K562 (cell line): ENCODE measurements around the gene IRX5. TPM values are rescaled to one million over a fixed set of nuclear protein-coding genes. Genes with fewer than 3 reads are reported as not detected.

ENCODE experiments used
- CXXC5 ChIP-seq: fragments of 250-450 bp; sonication (Bioruptor Pico); IDR thresholded peaks from 2 replicates; pipeline ENCODE4 v1.8.0; 2022; ENCODE audit warnings: inconsistent platforms, mild to moderate bottlenecking, moderate library complexity
- EHMT2 ChIP-seq: fragments of 450-650 bp; IDR thresholded peaks from 2 replicates; pipeline ENCODE4 v1.6.1; 2018; ENCODE audit warnings: antibody characterized with exemption
- FOXP4 ChIP-seq: sonication (generic); formaldehyde crosslinking; IDR thresholded peaks from 2 replicates; pipeline ENCODE4 v1.8.0; 2022; ENCODE audit warnings: mild to moderate bottlenecking, missing genetic modification reagents, borderline replicate concordance
- GABPB2 ChIP-seq: fragments of 250-450 bp; sonication (Bioruptor Pico); conservative IDR thresholded peaks from 2 replicates; pipeline ENCODE4 v1.5.1; 2021; ENCODE audit warnings: mild to moderate bottlenecking
- HNRNPK ChIP-seq: fragments of 200-400 bp; formaldehyde crosslinking; IDR thresholded peaks from one replicate; pipeline ENCODE4 v1.6.1; 2018; ENCODE audit warnings: mild to moderate bottlenecking, low read depth, low read length; ENCODE audit not compliant: poor library complexity, severe bottlenecking
- HOMEZ ChIP-seq: fragments of 250-450 bp; sonication (Bioruptor Pico); IDR thresholded peaks from 2 replicates; pipeline ENCODE4 v1.4.0; 2020; ENCODE audit warnings: mild to moderate bottlenecking, moderate library complexity
- IFI16 ChIP-seq: fragments of 250-450 bp; sonication (Bioruptor Pico); IDR thresholded peaks from 2 replicates; pipeline ENCODE4 v2.1.2; 2022; ENCODE audit warnings: mild to moderate bottlenecking, inconsistent platforms
- MAZ ChIP-seq, 2 experiments: fragments of 450-650 bp in 1 of 2; sonication (generic) in 1 of 2; formaldehyde crosslinking; IDR thresholded peaks in 1 of 2; conservative IDR thresholded peaks in 1 of 2; 2 replicates each; pipeline versions ENCODE4 v1.4.0 to v1.5.0; 2020; ENCODE audit warnings: mild to moderate bottlenecking in 1 of 2, missing genetic modification reagents in 1 of 2
- MBD2 ChIP-seq: sonication (generic); IDR thresholded peaks from 2 replicates; pipeline ENCODE4 v1.6.1; 2016; ENCODE audit warnings: low read depth, borderline replicate concordance
- NCOA6 ChIP-seq: fragments of 450-650 bp; IDR thresholded peaks from 2 replicates; pipeline ENCODE4 v1.6.1; 2017; ENCODE audit warnings: mild to moderate bottlenecking
- PCBP1 ChIP-seq: fragments of 200-400 bp; formaldehyde crosslinking; IDR thresholded peaks from 2 replicates; pipeline ENCODE4 v1.6.1; 2018; ENCODE audit warnings: mild to moderate bottlenecking, low read depth, low read length; ENCODE audit not compliant: poor library complexity, severe bottlenecking
- SP1 ChIP-seq: sonication (generic); formaldehyde crosslinking; IDR thresholded peaks from 2 replicates; pipeline ENCODE4 v1.8.1; 2022; ENCODE audit warnings: mild to moderate bottlenecking, missing genetic modification reagents
- THAP12 ChIP-seq: fragments of 250-450 bp; sonication (Bioruptor Pico); IDR thresholded peaks from 2 replicates; pipeline ENCODE4 v1.9.0; 2021; ENCODE audit warnings: mild to moderate bottlenecking, inconsistent platforms
- TOE1 ChIP-seq, 2 experiments: fragments of 450-650 bp in 1 of 2; sonication (generic) in 1 of 2; formaldehyde crosslinking in 1 of 2; IDR thresholded peaks; 2 replicates each; pipeline versions ENCODE4 v1.7.1 to v1.8.0; 2016 to 2022; ENCODE audit warnings: borderline replicate concordance in 2 of 2, mild to moderate bottlenecking in 2 of 2, antibody characterized with exemption in 1 of 2, inconsistent platforms in 1 of 2, low read depth in 1 of 2, missing genetic modification reagents in 1 of 2, moderate library complexity in 1 of 2
- ZNF518B ChIP-seq: fragments of 250-450 bp; sonication (Bioruptor Pico); IDR thresholded peaks from 2 replicates; pipeline ENCODE4 v1.5.0; 2021; ENCODE audit warnings: mild to moderate bottlenecking, moderate library complexity
- ZNF695 ChIP-seq: fragments of 450-650 bp; formaldehyde crosslinking; IDR thresholded peaks from 2 replicates; pipeline ENCODE4 v1.4.0; 2020; ENCODE audit warnings: mild to moderate bottlenecking, moderate library complexity
- polyA plus RNA-seq, 8 experiments: library from polyadenylated mRNA; depleted of rRNA in 4 of 8; stranded (reverse) in 5 of 8; unstranded in 3 of 8; fragments of >200 nt; fragmentation: Nextera tagmentation in 2 of 8; fragmentation: Illumina TruSeq in 1 of 8; extraction: Ambion mirVana in 2 of 8; extraction: Trizol in 1 of 8; gene quantifications; 2 replicates each; pipeline versions ENCODE4 v1.2.1 to v1.2.3, GENCODE V29; 2011 to 2014; ENCODE audit warnings: inconsistent platforms in 1 of 8, missing spikeins in 1 of 8
- total RNA-seq, 7 experiments: library from RNA; depleted of rRNA in 6 of 7; stranded (reverse); fragments of >200 nt in 6 of 7; fragmentation: Illumina TruSeq in 2 of 7; extraction: Trizol in 2 of 7; gene quantifications; 2 replicates each; pipeline versions ENCODE4 v1.2.1 to v1.2.3, GENCODE V29; 2011 to 2021; ENCODE audit warnings: low replicate concordance in 1 of 7

The IRX5 gene
- total and polyA plus RNA-seq, 9 of the 15 experiments (the other 6 are each of a cell fraction or from before 2014, with no cell fraction given): 0.20 to 4.2 (median 0.94) TPM

GRCh38 chr16:54930005-54930868 is at the start of gene IRX5 (continued):
- 0 out of 2 replicates have a peak, but pooled peaks have one; percentile 24 for TF ChIP-seq THAP12 (CRISPR knock-in tag)
- no peak for TF ChIP-seq NCOA6
- TF ChIP-seq EHMT2: no peak
- TF ChIP-seq HNRNPK: peak; percentile 28
- no peak for TF ChIP-seq IFI16 (CRISPR knock-in tag)
- 0 out of 2 replicates have a peak, but pooled peaks have one; percentile 29 for TF ChIP-seq TOE1 (IDR thresholded peaks at IDR 0.05; ENCODE audit: borderline replicate concordance)
- no peak for TF ChIP-seq TOE1 (CRISPR knock-in tag; IDR thresholded peaks at IDR 0.05; ENCODE audit: borderline replicate concordance, low read depth)
- peak; percentile 34 for TF ChIP-seq PCBP1
- no peak; the same call in 1 of the 2 replicates for TF ChIP-seq MBD2
- no peak for TF ChIP-seq SP1 (CRISPR knock-in tag)
- no peak for TF ChIP-seq ZNF518B (CRISPR knock-in tag)
- no peak for TF ChIP-seq HOMEZ (CRISPR knock-in tag)
- no peak for TF ChIP-seq GABPB2
- no peak for TF ChIP-seq FOXP4
- TF ChIP-seq ZNF695 (CRISPR knock-in tag): no peak
- TF ChIP-seq CXXC5 (CRISPR knock-in tag): peak; percentile 62; the same call in 1 of the 2 replicates
- TF ChIP-seq MAZ (CRISPR knock-in tag; conservative IDR thresholded peaks at IDR 0.05 in 1 of 2, IDR thresholded peaks at IDR 0.05 in 1 of 2): peak; percentile 87 to 90
